ENCODE measurements around the gene PHLDB1. TPM values are rescaled to one million over a fixed set of nuclear protein-coding genes. Genes with fewer than 3 reads are reported as not detected.

The PHLDB1 gene
- total and polyA plus RNA-seq, 3 experiments from 2014 or later, result 0.82 to 2.4 (median 1.9) TPM

GRCh38 chr11:118691926-118692830 is 84.8 kb downstream of the PHLDB1 start:
- DNase-seq, result peak; percentile 49 to 91 (median 64)
- peaks cover 60 to 76% (median 75%) of the 10 kb centered on the region in 3 donors for H3K4me1 Mint-ChIP-seq
- peak overlapping the region; percentile 50 to 85 (median 66) for H3K4me3 Mint-ChIP-seq
- Histone ChIP-seq H3K9me3 (ENCODE audit: low read length) (no peaks in the 10 kb centered on the region), H3K27me3 (ENCODE audit: insufficient read depth, low read length, poor library complexity, severe bottlenecking) (no peaks in the 10 kb centered on the region), H3K36me3 (ENCODE audit: insufficient read depth, low read length) (no peaks in the 10 kb centered on the region), H3K27ac (ENCODE audit: low read depth, low read length) (no peak overlapping the region), H3K4me3 (ENCODE audit: low read length) (peak overlapping the region; percentile 7), H3K4me1 (ENCODE audit: insufficient read depth, low read length) (peaks cover 65% of the 10 kb centered on the region)
- H3K27me3 Mint-ChIP-seq, result peaks cover 0 to 5% of the 10 kb centered on the region in 2 donors
- no peaks in the 10 kb centered on the region for H3K9me3 Mint-ChIP-seq
- no peaks in the 10 kb centered on the region for H3K36me3 Mint-ChIP-seq
- H3K27ac Mint-ChIP-seq, result peak overlapping the region; percentile 75 to 93 (median 81)
- ChIA-PET POLR2A (interaction anchor here (0.5 to 3.8 kb wide), 15 partner anchors 9 to 730 kb away, joined by 3 to 26 read pairs (median 5); partner anchors contain the start of gene DDX6), CTCF (interaction anchor here (0.7 to 5.5 kb wide), 16 partner anchors 8 to 243 kb away, joined by 3 to 122 read pairs (median 4); partner anchors contain the start of genes BCL9L and DDX6)

- H3K27ac ChIP-seq (ENCODE audit: low read depth, low read length), result no peak overlapping the region
- H3K4me1 ChIP-seq (ENCODE audit: insufficient read depth, low read length), result peaks cover 83% of the 10 kb centered on the region
- H3K9me3 Mint-ChIP-seq, result no peaks in the 10 kb centered on the region
- peaks cover 0 to 5% of the 10 kb centered on the region in 2 donors for H3K27me3 Mint-ChIP-seq
- no peaks in the 10 kb centered on the region for H3K36me3 Mint-ChIP-seq
- H3K36me3 ChIP-seq (ENCODE audit: insufficient read depth, low read length), result no peaks in the 10 kb centered on the region
- DNase-seq, result peak in 1 of 5 donors; percentile 13
- H3K4me1 Mint-ChIP-seq, result peaks cover 61 to 86% (median 78%) of the 10 kb centered on the region in 3 donors
- H3K4me3 ChIP-seq (ENCODE audit: low read length), result no peak overlapping the region
- no peak overlapping the region for H3K4me3 Mint-ChIP-seq
- peak overlapping the region in 7 of 8 donors; percentile 60 to 93 (median 81) for H3K27ac Mint-ChIP-seq
- POLR2A ChIA-PET, result interaction anchor here (0.5 to 2.5 kb wide), 5 partner anchors 9 to 236 kb away, joined by 3 to 25 read pairs (median 4); partner anchors contain the start of gene DDX6
- no peaks in the 10 kb centered on the region for H3K9me3 ChIP-seq (ENCODE audit: low read length)
- CTCF ChIA-PET, result interaction anchor here (0.8 to 5.5 kb wide), 6 partner anchors 8 to 201 kb away, joined by 3 to 122 read pairs (median 3); partner anchors contain the start of gene DDX6
- no peaks in the 10 kb centered on the region for H3K27me3 ChIP-seq (ENCODE audit: insufficient read depth, low read length, poor library complexity, severe bottlenecking)
Measured at GRCh38 chr11:118694185-118694584, 86.8 kb downstream of the PHLDB1 start.

- Mint-ChIP-seq H3K36me3 (no peaks in the 10 kb centered on the region), H3K9me3 (no peaks in the 10 kb centered on the region), H3K27ac (peak overlapping the region in 7 of 8 donors; percentile 37 to 93 (median 62)), H3K4me3 (no peak overlapping the region), H3K4me1 (peaks cover 66 to 91% (median 84%) of the 10 kb centered on the region in 3 donors), H3K27me3 (peaks cover 0 to 5% of the 10 kb centered on the region in 2 donors)
- H3K4me1 ChIP-seq (ENCODE audit: insufficient read depth, low read length), result peaks cover 89% of the 10 kb centered on the region
- no peak overlapping the region for H3K27ac ChIP-seq (ENCODE audit: low read depth, low read length)
- no peaks in the 10 kb centered on the region for H3K36me3 ChIP-seq (ENCODE audit: insufficient read depth, low read length)
- H3K4me3 ChIP-seq (ENCODE audit: low read length), result no peak overlapping the region
- ChIA-PET CTCF (interaction anchor here (1.2 to 4.7 kb wide), 4 partner anchors 8 to 236 kb away, joined by 3 to 33 read pairs (median 5); no protein-coding TSS in a partner anchor), POLR2A (interaction anchor here (0.7 to 2.1 kb wide), 3 partner anchors 9 to 96 kb away, joined by 9 to 10 read pairs (median 9); partner anchors contain the start of gene DDX6)
- no peaks in the 10 kb centered on the region for H3K27me3 ChIP-seq (ENCODE audit: insufficient read depth, low read length, poor library complexity, severe bottlenecking)
- H3K9me3 ChIP-seq (ENCODE audit: low read length), result no peaks in the 10 kb centered on the region
- DNase-seq, result no peak
Measured at GRCh38 chr11:118694771-118695170, 87.4 kb downstream of the PHLDB1 start.

- H3K36me3 Mint-ChIP-seq, result peaks cover 0 to 4% (median 3%) of the 10 kb centered on the region in 3 donors
- DNase-seq, result no peak
- H3K4me3 ChIP-seq (ENCODE audit: low read length), result no peak overlapping the region
- H3K9me3 ChIP-seq (ENCODE audit: low read length), result peaks cover 3% of the 10 kb centered on the region
- POLR2A ChIA-PET, result interaction anchor here (0.6 to 2.1 kb wide), 2 partner anchors 9 to 94 kb away, joined by 8 to 10 read pairs; partner anchors contain the start of gene DDX6
- H3K27ac ChIP-seq (ENCODE audit: low read depth, low read length), result no peak overlapping the region
- peaks cover 81% of the 10 kb centered on the region for H3K4me1 ChIP-seq (ENCODE audit: insufficient read depth, low read length)
- peaks cover 0 to 5% of the 10 kb centered on the region in 2 donors for H3K27me3 Mint-ChIP-seq
- no peaks in the 10 kb centered on the region for H3K27me3 ChIP-seq (ENCODE audit: insufficient read depth, low read length, poor library complexity, severe bottlenecking)
- no peaks in the 10 kb centered on the region for H3K36me3 ChIP-seq (ENCODE audit: insufficient read depth, low read length)
- no peak overlapping the region for H3K4me3 Mint-ChIP-seq
- peak overlapping the region in 7 of 8 donors; percentile 12 to 84 (median 66) for H3K27ac Mint-ChIP-seq
- peaks cover 0 to 4% (median 3%) of the 10 kb centered on the region in 5 donors for H3K9me3 Mint-ChIP-seq
- H3K4me1 Mint-ChIP-seq, result peaks cover 60 to 86% (median 80%) of the 10 kb centered on the region in 3 donors
- CTCF ChIA-PET, result interaction anchor here (1.2 to 4.7 kb wide), 5 partner anchors 8 to 261 kb away, joined by 3 to 33 read pairs (median 5); partner anchors contain the start of gene DDX6
Measured at GRCh38 chr11:118696673-118697226, 89.3 kb downstream of the PHLDB1 start.

GRCh38 chr11:118697346-118697745 is 89.9 kb downstream of the PHLDB1 start:
- Mint-ChIP-seq H3K9me3 (peaks cover 0 to 4% (median 3%) of the 10 kb centered on the region in 5 donors), H3K27me3 (peaks cover 0 to 3% of the 10 kb centered on the region in 2 donors), H3K4me3 (peak overlapping the region in 1 of 7 donors; percentile 70), H3K27ac (peak overlapping the region in 3 of 8 donors; percentile 61 to 84 (median 73)), H3K4me1 (peaks cover 54 to 80% (median 77%) of the 10 kb centered on the region in 3 donors), H3K36me3 (peaks cover 0 to 4% (median 3%) of the 10 kb centered on the region in 3 donors)
- Histone ChIP-seq H3K27ac (ENCODE audit: low read depth, low read length) (no peak overlapping the region), H3K4me1 (ENCODE audit: insufficient read depth, low read length) (peaks cover 76% of the 10 kb centered on the region), H3K36me3 (ENCODE audit: insufficient read depth, low read length) (no peaks in the 10 kb centered on the region), H3K4me3 (ENCODE audit: low read length) (no peak overlapping the region), H3K27me3 (ENCODE audit: insufficient read depth, low read length, poor library complexity, severe bottlenecking) (no peaks in the 10 kb centered on the region), H3K9me3 (ENCODE audit: low read length) (peaks cover 3% of the 10 kb centered on the region)
- DNase-seq, result no peak
- CTCF ChIA-PET, result interaction anchor here (1.2 to 5.8 kb wide), 5 partner anchors 7 to 260 kb away, joined by 3 to 37 read pairs (median 5); partner anchors contain the start of gene DDX6
- POLR2A ChIA-PET, result no interaction called here

- Mint-ChIP-seq H3K4me3 (peak overlapping the region; percentile 8 to 78 (median 69)), H3K36me3 (peaks cover 0 to 4% (median 3%) of the 10 kb centered on the region in 3 donors), H3K9me3 (peaks cover 0 to 4% (median 3%) of the 10 kb centered on the region in 5 donors), H3K27me3 (no peaks in the 10 kb centered on the region), H3K27ac (peak overlapping the region; percentile 85 to 99 (median 98)), H3K4me1 (peaks cover 47 to 76% (median 66%) of the 10 kb centered on the region in 3 donors)
- H3K27me3 ChIP-seq (ENCODE audit: insufficient read depth, low read length, poor library complexity, severe bottlenecking), result no peaks in the 10 kb centered on the region
- peaks cover 3% of the 10 kb centered on the region for H3K9me3 ChIP-seq (ENCODE audit: low read length)
- H3K4me1 ChIP-seq (ENCODE audit: insufficient read depth, low read length), result peaks cover 73% of the 10 kb centered on the region
- H3K27ac ChIP-seq (ENCODE audit: low read depth, low read length), result peak overlapping the region; percentile 44
- peak; percentile 57 to 91 (median 88) for DNase-seq
- no peaks in the 10 kb centered on the region for H3K36me3 ChIP-seq (ENCODE audit: insufficient read depth, low read length)
- CTCF ChIA-PET, result interaction anchor here (0.9 to 5.8 kb wide), 5 partner anchors 9 to 230 kb away, joined by 3 to 37 read pairs (median 5); partner anchors contain the start of gene DDX6
- POLR2A ChIA-PET, result interaction anchor here (0.6 to 1.9 kb wide), 12 partner anchors 46 to 850 kb away, joined by 3 to 14 read pairs (median 3); partner anchors contain the start of gene DDX6
- no peak overlapping the region for H3K4me3 ChIP-seq (ENCODE audit: low read length)
Measured at GRCh38 chr11:118699506-118700220, 92.2 kb downstream of the PHLDB1 start.
